Measurements from ENCODE around the gene TBL1X. TPM values are rescaled to one million over a fixed set of nuclear protein-coding genes. Genes with fewer than 3 reads are reported as not detected.
"Not testable (repeated sequence)": the region's sequence is repeated elsewhere in the genome, so short reads cannot be mapped to it uniquely, and the experiment has no call there.

Gene TBL1X
- total and polyA plus RNA-seq, 2 experiments from 2014 or later = 8.7 to 26.9 TPM

GRCh38 chrX:9767375-9767774, 302.5 kb downstream of the TBL1X start (continued):
- TF ChIP-seq ZNF462 (CRISPR knock-in tag; IDR thresholded peaks at IDR 0.05) = no peak
- TF ChIP-seq REST (IDR thresholded peaks at IDR 0.05; ENCODE audit: unreplicated experiment) = no peak
- no peak for TF ChIP-seq ZNF114 (CRISPR knock-in tag; IDR thresholded peaks at IDR 0.05)
- TF ChIP-seq CTCF (conservative IDR thresholded peaks at IDR 0.05; ENCODE audit: low read depth in 2 of 2) = no peak
- TF ChIP-seq POLR2AphosphoS5 (IDR thresholded peaks at IDR 0.05; ENCODE audit: low read depth) = no peak
- TF ChIP-seq ZNF331 (CRISPR knock-in tag; IDR thresholded peaks at IDR 0.05; ENCODE audit: low read depth) = no peak
- no peak for TF ChIP-seq ETS1 (IDR thresholded peaks at IDR 0.05)
- no peak for TF ChIP-seq STAT1 (IDR thresholded peaks at IDR 0.05; ENCODE audit: unreplicated experiment)

GRCh38 chrX:9768321-9768839, 303.5 kb downstream of the TBL1X start:
- not testable (repeated sequence) for H3K9me2 ChIP-seq (ENCODE audit: insufficient read depth); H3K36me3 Mint-ChIP-seq (ENCODE audit: low read depth); H3F3A ChIP-seq (replicated peaks; ENCODE audit: low read depth); H2AFZ ChIP-seq; H4K20me1 ChIP-seq (replicated peaks; ENCODE audit: insufficient read depth); H3K27me3 ChIP-seq (ENCODE audit: insufficient read depth); H3K4me3 Mint-ChIP-seq; H3K9me3 Mint-ChIP-seq; H3K4me3 ChIP-seq; H3K4me2 ChIP-seq; H3K4me1 ChIP-seq (ENCODE audit: insufficient read depth); ATAC-seq; H3K27me3 Mint-ChIP-seq (ENCODE audit: insufficient read depth, low read depth, poor library complexity); H3K79me2 ChIP-seq (replicated peaks; ENCODE audit: insufficient read depth); DNase-seq (ENCODE audit: low spot score); H3K36me3 ChIP-seq (ENCODE audit: insufficient read depth); H3K27ac Mint-ChIP-seq; H3K27ac ChIP-seq (ENCODE audit: low read depth); H3K4me1 Mint-ChIP-seq

All from GM23338 (cell line).